Keratinocyte (primary cell): ENCODE measurements around the gene HSF4. TPM values are rescaled to one million over a fixed set of nuclear protein-coding genes. Genes with fewer than 3 reads are reported as not detected.
A peak's percentile ranks its signal among the peaks of the same experiment; 100 is the strongest.

Experiments
- DNase-seq: peaks from one replicate; pipeline ENCODE4 v3.0.0-alpha.2; 2011; ENCODE audit warnings: low read depth, missing footprints, low spot score
- FAIRE-seq: peaks from 2 replicates; lab custom pipeline; 2011; peaks lifted over from hg19 to GRCh38; lab: Jason Lieb, UNC
- H2AFZ ChIP-seq: 2 replicates; pipeline ENCODE4 v1.6.0; 2012; ENCODE audit warnings: low read length, control low read depth, inconsistent platforms; ENCODE audit not compliant: control insufficient read depth
- H3K27ac ChIP-seq: 2 replicates; pipeline ENCODE4 v1.5.1; 2011; ENCODE audit warnings: low read length; ENCODE audit not compliant: control insufficient read depth, insufficient read depth
- H3K27me3 ChIP-seq: 3 replicates; pipeline ENCODE4 v1.6.0; 2011; ENCODE audit warnings: low read length; ENCODE audit not compliant: control insufficient read depth, insufficient read depth; ENCODE audit errors: extremely low read depth
- H3K36me3 ChIP-seq, 2 experiments: 2 replicates in 1 of 2; 3 replicates in 1 of 2; pipeline ENCODE4 v1.5.1; 2011; ENCODE audit warnings: low read length in 2 of 2, mild to moderate bottlenecking in 1 of 2; ENCODE audit not compliant: control insufficient read depth in 2 of 2, insufficient read depth in 2 of 2; ENCODE audit errors: extremely low read depth in 1 of 2
- H3K4me1 ChIP-seq: 3 replicates; pipeline ENCODE4 v1.5.1; 2011; ENCODE audit warnings: low read length; ENCODE audit not compliant: control insufficient read depth, insufficient read depth; ENCODE audit errors: extremely low read depth
- H3K4me2 ChIP-seq: 3 replicates; pipeline ENCODE4 v1.6.0; 2011; ENCODE audit warnings: low read depth, low read length; ENCODE audit not compliant: control insufficient read depth, insufficient read depth; ENCODE audit errors: extremely low read depth
- H3K4me3 ChIP-seq, 3 experiments: fragments of 200-600 bp in 1 of 3; sonication (generic) in 1 of 3; 2 replicates in 2 of 3; 3 replicates in 1 of 3; pipeline ENCODE4 v1.5.1; 2011 to 2016; ENCODE audit warnings: low read length in 3 of 3, mild to moderate bottlenecking in 3 of 3, control low read depth in 2 of 3, inconsistent platforms in 1 of 3, low read depth in 1 of 3, mixed read lengths in 1 of 3, mixed run types in 1 of 3, moderate library complexity in 1 of 3; ENCODE audit not compliant: control insufficient read depth in 2 of 3, insufficient read depth in 2 of 3; ENCODE audit errors: extremely low read depth in 1 of 3
- H3K79me2 ChIP-seq: 2 replicates; pipeline ENCODE4 v1.6.0; 2012; ENCODE audit warnings: low read length; ENCODE audit not compliant: control insufficient read depth, insufficient read depth
- H3K9ac ChIP-seq: 3 replicates; pipeline ENCODE4 v1.6.0; 2011; ENCODE audit warnings: low read length; ENCODE audit not compliant: control insufficient read depth, insufficient read depth; ENCODE audit errors: extremely low read depth
- H3K9me1 ChIP-seq: 3 replicates; pipeline ENCODE4 v1.6.0; 2011; ENCODE audit warnings: low read length; ENCODE audit not compliant: control insufficient read depth, insufficient read depth; ENCODE audit errors: extremely low read depth
- H3K9me3 ChIP-seq: 2 replicates; pipeline ENCODE4 v1.5.1; 2012; ENCODE audit warnings: low read depth, low read length; ENCODE audit not compliant: control insufficient read depth
- H4K20me1 ChIP-seq: 3 replicates; pipeline ENCODE4 v1.6.0; 2011; ENCODE audit warnings: low read length; ENCODE audit not compliant: control insufficient read depth, insufficient read depth; ENCODE audit errors: extremely low read depth
- EZH2 ChIP-seq: IDR thresholded peaks from one replicate; pipeline ENCODE4 v1.6.1; 2012; ENCODE audit warnings: inconsistent platforms, mild to moderate bottlenecking, low read length, moderate library complexity
- dilution Hi-C: fragments of 300-500 bp; cut with MboI; formaldehyde crosslinking; loops from one replicate; pipeline ENCODE4 v1.7.0; 2020; ENCODE audit warnings: low sequenced_read_pairs; ENCODE audit not compliant: extremely low pct_ligation_motif_present
- polyA plus RNA-seq, 5 experiments: library from polyadenylated mRNA; depleted of rRNA in 3 of 5; stranded (reverse) in 3 of 5; stranded (forward) in 1 of 5; unstranded in 1 of 5; fragments of >200 nt; gene quantifications; 1 replicate in 1 of 5; 2 replicates in 3 of 5; 3 replicates in 1 of 5; pipeline versions ENCODE4 v1.2.1 to v1.2.3, GENCODE V29; 2011 to 2012; ENCODE audit warnings: missing spikeins in 2 of 5, low read depth in 1 of 5, low replicate concordance in 1 of 5
- TF ChIP-seq, protein P1 (sequence below), 3 experiments: IDR thresholded peaks in 1 of 3; conservative IDR thresholded peaks in 1 of 3; optimal IDR thresholded peaks in 1 of 3; 2 replicates in 2 of 3; 3 replicates in 1 of 3; pipeline versions ENCODE3 to v1.5.1; 2011; ENCODE audit warnings: low read length in 3 of 3, mild to moderate bottlenecking in 3 of 3, moderate library complexity in 2 of 3, control low read depth in 1 of 3, inconsistent platforms in 1 of 3; ENCODE audit not compliant: insufficient read depth in 2 of 3; ENCODE audit errors: extremely low read depth in 1 of 3

The HSF4 gene
- polyA plus RNA-seq, 1 donor (not counting 4 experiments of a cell fraction or from before 2014, with no cell fraction given), result 4.3 TPM

DNA sequence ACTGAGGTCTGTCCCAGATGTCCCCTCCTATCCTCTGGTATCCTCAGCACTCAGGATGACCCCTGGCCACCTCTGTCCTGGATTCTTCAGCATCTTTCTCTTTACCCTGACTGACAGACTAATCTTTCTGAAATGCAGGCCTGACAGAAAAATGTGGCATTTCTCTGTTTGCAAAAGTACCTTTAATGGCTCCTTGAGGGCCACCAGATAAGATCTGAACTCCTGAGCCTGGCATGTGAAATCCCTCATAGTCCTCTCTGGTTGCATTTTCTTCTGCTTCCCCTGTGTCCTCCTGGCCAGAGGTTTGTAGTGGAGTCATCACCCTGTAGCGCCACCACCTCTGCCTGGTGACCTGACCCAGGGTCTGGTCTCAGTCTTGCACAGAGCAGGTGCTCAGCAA lies 32.3 kb downstream of the HSF4 start:
- peaks cover 28% of the 10 kb centered on the region for H3K4me1 ChIP-seq
- no peak overlapping the region for H3K9ac ChIP-seq

DNA sequence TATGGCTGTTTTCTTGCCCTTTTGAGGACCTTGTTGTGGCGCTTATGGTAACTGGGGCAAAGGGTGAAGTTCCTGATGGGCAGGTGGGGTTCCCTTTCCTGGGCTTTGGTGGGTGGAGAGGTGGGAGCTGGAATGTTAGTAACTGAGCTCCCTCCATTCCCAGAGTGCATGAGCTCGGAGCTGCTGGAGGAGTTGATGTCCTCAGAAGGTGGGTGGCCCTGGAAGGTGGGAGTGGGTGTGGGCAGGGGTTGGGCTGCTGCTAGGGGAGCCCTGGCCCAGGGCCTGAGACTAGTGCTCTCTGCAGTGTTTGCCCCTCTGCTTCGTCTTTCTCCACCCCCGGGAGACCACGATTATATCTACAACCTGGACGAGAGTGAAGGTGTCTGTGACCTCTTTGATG lies 33.2 kb downstream of the HSF4 start:
- H3K79me2 ChIP-seq, result peaks cover 46% of the 10 kb centered on the region
- peaks cover 4% of the 10 kb centered on the region for H4K20me1 ChIP-seq
- no peaks in the 10 kb centered on the region for H3K9me3 ChIP-seq
- H3K9me1 ChIP-seq, result peaks cover 4% of the 10 kb centered on the region
- no peak overlapping the region for H3K27ac ChIP-seq
- H3K27me3 ChIP-seq, result no peaks in the 10 kb centered on the region
- H3K4me3 ChIP-seq, result no peak overlapping the region
- H3K9ac ChIP-seq, result no peak overlapping the region
- no peak for TF ChIP-seq EZH2
- H2AFZ ChIP-seq, result no peak overlapping the region
- DNase-seq (no peak), FAIRE-seq (no peak)
- dilution Hi-C loops, result no loop called here
- peaks cover 40 to 49% of the 10 kb centered on the region in 2 experiments for H3K36me3 ChIP-seq
- H3K4me1 ChIP-seq, result peaks cover 28% of the 10 kb centered on the region
- no peak overlapping the region for H3K4me2 ChIP-seq

More for the DNA sequence above, 32.3 kb downstream of the HSF4 start:
- FAIRE-seq (no peak), DNase-seq (no peak)
- no peaks in the 10 kb centered on the region for H3K9me3 ChIP-seq
- H3K79me2 ChIP-seq, result peaks cover 53% of the 10 kb centered on the region
- H2AFZ ChIP-seq, result no peak overlapping the region
- peaks cover 4% of the 10 kb centered on the region for H4K20me1 ChIP-seq
- no peak overlapping the region for H3K4me2 ChIP-seq
- H3K27ac ChIP-seq, result no peak overlapping the region
- no peak overlapping the region for H3K4me3 ChIP-seq
- H3K27me3 ChIP-seq, result no peaks in the 10 kb centered on the region
- peaks cover 4% of the 10 kb centered on the region for H3K9me1 ChIP-seq
- TF ChIP-seq, protein P1, sequence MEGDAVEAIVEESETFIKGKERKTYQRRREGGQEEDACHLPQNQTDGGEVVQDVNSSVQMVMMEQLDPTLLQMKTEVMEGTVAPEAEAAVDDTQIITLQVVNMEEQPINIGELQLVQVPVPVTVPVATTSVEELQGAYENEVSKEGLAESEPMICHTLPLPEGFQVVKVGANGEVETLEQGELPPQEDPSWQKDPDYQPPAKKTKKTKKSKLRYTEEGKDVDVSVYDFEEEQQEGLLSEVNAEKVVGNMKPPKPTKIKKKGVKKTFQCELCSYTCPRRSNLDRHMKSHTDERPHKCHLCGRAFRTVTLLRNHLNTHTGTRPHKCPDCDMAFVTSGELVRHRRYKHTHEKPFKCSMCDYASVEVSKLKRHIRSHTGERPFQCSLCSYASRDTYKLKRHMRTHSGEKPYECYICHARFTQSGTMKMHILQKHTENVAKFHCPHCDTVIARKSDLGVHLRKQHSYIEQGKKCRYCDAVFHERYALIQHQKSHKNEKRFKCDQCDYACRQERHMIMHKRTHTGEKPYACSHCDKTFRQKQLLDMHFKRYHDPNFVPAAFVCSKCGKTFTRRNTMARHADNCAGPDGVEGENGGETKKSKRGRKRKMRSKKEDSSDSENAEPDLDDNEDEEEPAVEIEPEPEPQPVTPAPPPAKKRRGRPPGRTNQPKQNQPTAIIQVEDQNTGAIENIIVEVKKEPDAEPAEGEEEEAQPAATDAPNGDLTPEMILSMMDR (optimal IDR thresholded peaks at IDR 0.05 in 1 of 3, IDR thresholded peaks at IDR 0.05 in 1 of 3, conservative IDR thresholded peaks at IDR 0.05 in 1 of 3; ENCODE audit: extremely low read depth in 1 of 3, insufficient read depth in 2 of 3, low read length in 3 of 3), result no peak
- no peak for TF ChIP-seq EZH2
- dilution Hi-C loops, result no loop called here
- peaks cover 33 to 48% of the 10 kb centered on the region in 2 experiments for H3K36me3 ChIP-seq

DNA sequence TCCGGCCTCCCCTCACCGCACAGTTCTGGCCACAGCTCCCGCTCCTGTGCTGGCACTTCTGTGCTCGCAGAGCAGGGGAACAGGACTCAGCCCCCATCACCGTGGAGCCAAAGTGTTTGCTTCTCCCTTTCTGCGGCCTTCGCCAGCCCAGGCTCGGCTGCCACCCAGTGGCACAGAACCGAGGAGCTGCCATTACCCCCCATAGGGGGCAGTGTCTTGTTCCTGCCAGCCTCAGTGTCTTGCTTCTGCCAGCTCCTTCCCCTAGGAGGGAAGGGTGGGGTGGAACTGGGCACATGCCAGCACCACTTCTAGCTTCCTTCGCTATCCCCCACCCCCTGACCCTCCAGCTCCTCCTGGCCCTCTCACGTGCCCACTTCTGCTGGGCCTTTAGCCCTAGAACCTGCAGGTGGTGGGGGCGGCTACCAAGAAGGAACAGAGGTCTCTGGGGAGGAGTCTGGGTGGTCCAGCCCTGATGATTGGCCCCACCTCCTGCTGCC lies 33.7 kb downstream of the HSF4 start:
- Histone ChIP-seq H2AFZ (no peak overlapping the region), H3K9ac (peak overlapping the region; percentile 13), H3K27ac (peak overlapping the region; percentile 47), H3K27me3 (no peaks in the 10 kb centered on the region), H3K9me1 (peaks cover 4% of the 10 kb centered on the region), H3K4me2 (peak overlapping the region; percentile 84), H3K4me3 (no peak overlapping the region), H3K36me3 (peaks cover 42 to 51% of the 10 kb centered on the region in 2 experiments), H3K79me2 (peaks cover 40% of the 10 kb centered on the region), H3K9me3 (no peaks in the 10 kb centered on the region), H4K20me1 (peaks cover under 1% of the 10 kb centered on the region), H3K4me1 (peaks cover 25% of the 10 kb centered on the region)
- DNase-seq, result peak; percentile 54
- no peak for TF ChIP-seq EZH2
- TF ChIP-seq, protein P1 (optimal IDR thresholded peaks at IDR 0.05 in 1 of 3, IDR thresholded peaks at IDR 0.05 in 1 of 3, conservative IDR thresholded peaks at IDR 0.05 in 1 of 3; ENCODE audit: extremely low read depth in 1 of 3, insufficient read depth in 2 of 3, low read length in 3 of 3), result peak; percentile 90 to 100 (median 99)
- dilution Hi-C loops, result no loop called here
- FAIRE-seq, result peak; percentile 84
